ENCODE results near the gene R3HDM2. TPM values are rescaled to one million over a fixed set of nuclear protein-coding genes. Genes with fewer than 3 reads are reported as not detected.

The R3HDM2 gene
- polyA plus RNA-seq, 1 donor from 2014 or later = 11.1 TPM

- Histone ChIP-seq H3K79me2 (replicated peaks; ENCODE audit: insufficient read depth, low read length) (no peaks in the 10 kb centered on the region), H3F3A (ENCODE audit: insufficient read depth, low read length, poor library complexity, severe bottlenecking) (no peaks in the 10 kb centered on the region), H3K9ac (ENCODE audit: low read length) (no peak overlapping the region), H3K4me3 (ENCODE audit: low read length) (no peak overlapping the region), H2AFZ (ENCODE audit: low read depth, low read length) (no peak overlapping the region), H3K27me3 (ENCODE audit: insufficient read depth, low read depth, low read length) (no peaks in the 10 kb centered on the region), H3K27ac (ENCODE audit: low read length) (no peak overlapping the region), H3K4me2 (ENCODE audit: low read length) (no peak overlapping the region), H4K20me1 (ENCODE audit: insufficient read depth) (no peaks in the 10 kb centered on the region), H3K36me3 (ENCODE audit: insufficient read depth, low read length) (no peaks in the 10 kb centered on the region), H3K9me3 (ENCODE audit: low read length) (no peaks in the 10 kb centered on the region), H3K9me2 (ENCODE audit: insufficient read depth, low read length) (no peaks in the 10 kb centered on the region)
- TF ChIP-seq EP300 (conservative IDR thresholded peaks at IDR 0.05; ENCODE audit: poor library complexity, severe bottlenecking) (no peak), REST (IDR thresholded peaks at IDR 0.05; ENCODE audit: borderline replicate concordance) (no peak), TAF1 (IDR thresholded peaks at IDR 0.05; ENCODE audit: low read depth) (no peak), SMC3 (conservative IDR thresholded peaks at IDR 0.05; ENCODE audit: poor library complexity) (no peak), EZH2 (IDR thresholded peaks at IDR 0.05; ENCODE audit: borderline replicate concordance, insufficient read depth, low read length, poor library complexity, severe bottlenecking) (no peak), POLR2AphosphoS5 (IDR thresholded peaks at IDR 0.05) (no peak), MXI1 (conservative IDR thresholded peaks at IDR 0.05; ENCODE audit: poor library complexity, severe bottlenecking) (no peak), CTCF (IDR thresholded peaks at IDR 0.05; ENCODE audit: poor library complexity, severe bottlenecking) (no peak), RAD21 (conservative IDR thresholded peaks at IDR 0.05) (no peak)
Observed at GRCh38 chr12:57250541-57250940, 180.3 kb downstream of the R3HDM2 start.

GRCh38 chr12:57248934-57249742 is 181.7 kb downstream of the R3HDM2 start:
- no peak overlapping the region for H3K4me3 ChIP-seq (ENCODE audit: low read length)

More at GRCh38 chr12:57248934-57249742, 181.7 kb downstream of the R3HDM2 start:
- no peak overlapping the region for H3K4me2 ChIP-seq (ENCODE audit: low read length)
- no peaks in the 10 kb centered on the region for H3K9me3 ChIP-seq (ENCODE audit: low read length)
- no peak for TF ChIP-seq POLR2AphosphoS5 (IDR thresholded peaks at IDR 0.05)
- no peak for TF ChIP-seq EZH2 (IDR thresholded peaks at IDR 0.05; ENCODE audit: borderline replicate concordance, insufficient read depth, low read length, poor library complexity, severe bottlenecking)
- no peak for TF ChIP-seq CTCF (IDR thresholded peaks at IDR 0.05; ENCODE audit: poor library complexity, severe bottlenecking)
- TF ChIP-seq RAD21 (conservative IDR thresholded peaks at IDR 0.05) = no peak
- no peak for TF ChIP-seq TAF1 (IDR thresholded peaks at IDR 0.05; ENCODE audit: low read depth)
- no peak for TF ChIP-seq MXI1 (conservative IDR thresholded peaks at IDR 0.05; ENCODE audit: poor library complexity, severe bottlenecking)
- no peak for TF ChIP-seq SMC3 (conservative IDR thresholded peaks at IDR 0.05; ENCODE audit: poor library complexity)
- TF ChIP-seq EP300 (conservative IDR thresholded peaks at IDR 0.05; ENCODE audit: poor library complexity, severe bottlenecking) = no peak
- no peak for TF ChIP-seq REST (IDR thresholded peaks at IDR 0.05; ENCODE audit: borderline replicate concordance)
- H3K36me3 ChIP-seq (ENCODE audit: insufficient read depth, low read length) = no peaks in the 10 kb centered on the region
- no peaks in the 10 kb centered on the region for H3K9me2 ChIP-seq (ENCODE audit: insufficient read depth, low read length)
- H3K27ac ChIP-seq (ENCODE audit: low read length) = no peak overlapping the region
- H4K20me1 ChIP-seq (ENCODE audit: insufficient read depth) = no peaks in the 10 kb centered on the region
- H3F3A ChIP-seq (ENCODE audit: insufficient read depth, low read length, poor library complexity, severe bottlenecking) = no peaks in the 10 kb centered on the region
- no peak overlapping the region for H3K9ac ChIP-seq (ENCODE audit: low read length)
- peaks cover 5% of the 10 kb centered on the region for H3K27me3 ChIP-seq (ENCODE audit: insufficient read depth, low read depth, low read length)
- H2AFZ ChIP-seq (ENCODE audit: low read depth, low read length) = no peak overlapping the region
- no peaks in the 10 kb centered on the region for H3K79me2 ChIP-seq (replicated peaks; ENCODE audit: insufficient read depth, low read length)

Measured in neural cell (in vitro differentiated cells).